Nephron progenitor cell (in vitro differentiated cells): ENCODE results near the gene ESPN.
A peak's percentile ranks its signal among the peaks of the same experiment; 100 is the strongest.
"Not testable (repeated sequence)": the region's sequence is repeated elsewhere in the genome, so short reads cannot be mapped to it uniquely, and the experiment has no call there.

ENCODE experiments used
- DNase-seq: peaks from one replicate; pipeline ENCODE4 v3.0.0; 2021
- H3K27ac Mint-ChIP-seq: 2 replicates; pipeline ENCODE4 v1.8.0; 2021; ENCODE audit warnings: mild to moderate bottlenecking, moderate library complexity, mixed read lengths
- H3K27me3 Mint-ChIP-seq: 2 replicates; pipeline ENCODE4 v1.8.0; 2021; ENCODE audit warnings: mild to moderate bottlenecking, low read depth, mixed read lengths; ENCODE audit not compliant: poor library complexity
- H3K36me3 Mint-ChIP-seq: 2 replicates; pipeline ENCODE4 v1.8.0; 2021; ENCODE audit warnings: low read depth, mixed read lengths
- H3K4me1 Mint-ChIP-seq: 2 replicates; pipeline ENCODE4 v1.8.0; 2021; ENCODE audit warnings: mixed read lengths
- H3K4me3 Mint-ChIP-seq: 2 replicates; pipeline ENCODE4 v1.8.0; 2021; ENCODE audit warnings: mild to moderate bottlenecking, moderate library complexity, mixed read lengths
- H3K9me3 Mint-ChIP-seq: 2 replicates; pipeline ENCODE4 v1.8.0; 2021; ENCODE audit warnings: mild to moderate bottlenecking, moderate library complexity, mixed read lengths
- CTCF ChIP-seq: fragments of 200-600 bp; sonication (generic); IDR thresholded peaks from 2 replicates; pipeline ENCODE4 v1.5.0; 2021; ENCODE audit warnings: antibody characterized with exemption

ESPN gene

GRCh38 chr1:6435547-6435946 is 11.0 kb downstream of the ESPN start:
- DNase-seq: no peak
- Mint-ChIP-seq H3K4me3 (no peak overlapping the region), H3K4me1 (peaks cover 46% of the 10 kb centered on the region), H3K9me3 (no peaks in the 10 kb centered on the region), H3K27ac (no peak overlapping the region), H3K27me3 (peaks cover 49% of the 10 kb centered on the region), H3K36me3 (no peaks in the 10 kb centered on the region)
- TF ChIP-seq CTCF: no peak

GRCh38 chr1:6436277-6436676 is 11.7 kb downstream of the ESPN start:
- H3K9me3 Mint-ChIP-seq, H3K36me3 Mint-ChIP-seq, H3K27ac Mint-ChIP-seq, H3K4me3 Mint-ChIP-seq, DNase-seq: not testable (repeated sequence)
- Mint-ChIP-seq H3K4me1 (peaks cover 44% of the 10 kb centered on the region), H3K27me3 (peaks cover 52% of the 10 kb centered on the region)

- H3K4me3 Mint-ChIP-seq, DNase-seq, H3K27ac Mint-ChIP-seq, H3K36me3 Mint-ChIP-seq, H3K9me3 Mint-ChIP-seq: not testable (repeated sequence)
- H3K27me3 Mint-ChIP-seq: peaks cover 58% of the 10 kb centered on the region
- peaks cover 44% of the 10 kb centered on the region for H3K4me1 Mint-ChIP-seq
Observed at GRCh38 chr1:6437012-6437700, 12.6 kb downstream of the ESPN start.

- peak; percentile 96 for TF ChIP-seq CTCF
- no peak overlapping the region for H3K4me3 Mint-ChIP-seq
- peak; percentile 82 for DNase-seq
- no peak overlapping the region for H3K27ac Mint-ChIP-seq
- H3K27me3 Mint-ChIP-seq: peaks cover 65% of the 10 kb centered on the region
- H3K9me3 Mint-ChIP-seq: no peaks in the 10 kb centered on the region
- H3K4me1 Mint-ChIP-seq: peaks cover 44% of the 10 kb centered on the region
- H3K36me3 Mint-ChIP-seq: no peaks in the 10 kb centered on the region
Observed at GRCh38 chr1:6438047-6438525, 13.5 kb downstream of the ESPN start.

GRCh38 chr1:6440198-6441126 is 15.9 kb downstream of the ESPN start:
- no peaks in the 10 kb centered on the region for H3K9me3 Mint-ChIP-seq
- H3K36me3 Mint-ChIP-seq: no peaks in the 10 kb centered on the region
- peak; percentile 38 for TF ChIP-seq CTCF
- peak; percentile 81 for DNase-seq
- no peak overlapping the region for H3K27ac Mint-ChIP-seq
- peaks cover 35% of the 10 kb centered on the region for H3K4me1 Mint-ChIP-seq
- H3K27me3 Mint-ChIP-seq: peaks cover 63% of the 10 kb centered on the region
- peak overlapping the region; percentile 20 for H3K4me3 Mint-ChIP-seq

- Mint-ChIP-seq H3K27me3 (peaks cover 62% of the 10 kb centered on the region), H3K4me1 (peaks cover 40% of the 10 kb centered on the region), H3K27ac (no peak overlapping the region), H3K9me3 (no peaks in the 10 kb centered on the region), H3K4me3 (no peak overlapping the region), H3K36me3 (no peaks in the 10 kb centered on the region)
- no peak for DNase-seq
- TF ChIP-seq CTCF: no peak
Observed at GRCh38 chr1:6441586-6441985, 17.0 kb downstream of the ESPN start.
